Measurements from ENCODE around the gene BRSK1.

DNA sequence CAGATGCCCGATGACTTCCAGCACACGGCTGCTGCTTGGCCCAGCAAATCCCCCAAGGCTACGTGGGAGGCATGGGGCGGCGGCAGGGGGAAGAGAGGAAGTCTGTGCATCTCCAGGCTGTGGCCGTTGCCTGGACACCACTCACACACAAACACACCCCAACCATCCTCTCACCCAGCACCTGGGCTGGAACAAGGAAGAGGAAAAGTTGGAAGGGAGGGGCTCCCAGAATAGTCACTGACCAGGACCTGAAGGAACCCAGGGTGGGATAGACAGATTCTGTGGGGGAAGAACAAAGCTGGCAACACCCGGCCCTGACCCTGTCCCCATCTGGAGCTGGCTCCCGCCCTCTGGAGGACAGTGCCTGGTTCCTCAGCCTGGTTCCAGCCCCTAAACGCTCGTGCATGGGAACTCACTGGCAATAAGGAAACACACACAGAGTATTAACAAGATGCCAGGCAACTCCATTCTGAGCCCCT lies 36.1 kb upstream of the BRSK1 start:
- TF ChIP-seq YY1 (IDR thresholded peaks at IDR 0.05; ENCODE audit: low read depth, low read length) (no peak), ZSCAN29 (IDR thresholded peaks at IDR 0.05) (no peak), EP300 (IDR thresholded peaks at IDR 0.05; ENCODE audit: borderline replicate concordance in 1 of 2, control insufficient read depth in 1 of 2, low read depth in 2 of 2, low read length in 2 of 2) (no peak), EZH2 (IDR thresholded peaks at IDR 0.05; ENCODE audit: borderline replicate concordance, control insufficient read depth, low read depth, low read length) (no peak), CREB1 (IDR thresholded peaks at IDR 0.05; ENCODE audit: low read depth) (no peak)
- TF ChIP-seq, protein P1, sequence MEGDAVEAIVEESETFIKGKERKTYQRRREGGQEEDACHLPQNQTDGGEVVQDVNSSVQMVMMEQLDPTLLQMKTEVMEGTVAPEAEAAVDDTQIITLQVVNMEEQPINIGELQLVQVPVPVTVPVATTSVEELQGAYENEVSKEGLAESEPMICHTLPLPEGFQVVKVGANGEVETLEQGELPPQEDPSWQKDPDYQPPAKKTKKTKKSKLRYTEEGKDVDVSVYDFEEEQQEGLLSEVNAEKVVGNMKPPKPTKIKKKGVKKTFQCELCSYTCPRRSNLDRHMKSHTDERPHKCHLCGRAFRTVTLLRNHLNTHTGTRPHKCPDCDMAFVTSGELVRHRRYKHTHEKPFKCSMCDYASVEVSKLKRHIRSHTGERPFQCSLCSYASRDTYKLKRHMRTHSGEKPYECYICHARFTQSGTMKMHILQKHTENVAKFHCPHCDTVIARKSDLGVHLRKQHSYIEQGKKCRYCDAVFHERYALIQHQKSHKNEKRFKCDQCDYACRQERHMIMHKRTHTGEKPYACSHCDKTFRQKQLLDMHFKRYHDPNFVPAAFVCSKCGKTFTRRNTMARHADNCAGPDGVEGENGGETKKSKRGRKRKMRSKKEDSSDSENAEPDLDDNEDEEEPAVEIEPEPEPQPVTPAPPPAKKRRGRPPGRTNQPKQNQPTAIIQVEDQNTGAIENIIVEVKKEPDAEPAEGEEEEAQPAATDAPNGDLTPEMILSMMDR (IDR thresholded peaks at IDR 0.05 in 2 of 3, conservative IDR thresholded peaks at IDR 0.05 in 1 of 3; ENCODE audit: control insufficient read depth in 2 of 3, extremely low read depth in 1 of 3, insufficient read depth in 1 of 3, low read depth in 3 of 3, low read length in 3 of 3), result no peak
- TF ChIP-seq, protein P2, sequence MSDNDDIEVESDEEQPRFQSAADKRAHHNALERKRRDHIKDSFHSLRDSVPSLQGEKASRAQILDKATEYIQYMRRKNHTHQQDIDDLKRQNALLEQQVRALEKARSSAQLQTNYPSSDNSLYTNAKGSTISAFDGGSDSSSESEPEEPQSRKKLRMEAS (IDR thresholded peaks at IDR 0.05; ENCODE audit: low read depth, low read length), result no peak
